PC-3 (cell line): ENCODE measurements around the gene BBS4. TPM values are rescaled to one million over a fixed set of nuclear protein-coding genes. Genes with fewer than 3 reads are reported as not detected.

ENCODE experiments used
- ATAC-seq: fragments of 200-7000 bp; cut with Tn5 transposase; 2 replicates; pipeline ENCODE4 v1.9.1; 2020; ENCODE audit warnings: mild to moderate bottlenecking, moderate library complexity
- BruUV-seq: library from RNA; stranded (reverse); fragments of 400-500 nt; replicated peaks from 2 replicates; lab custom pipeline; 2021; lab: Mats Ljungman, UMichigan
- CTCF ChIA-PET: fragments of 300-600 bp; sonication (Branson Sonifier 250); formaldehyde crosslinking; loops from one replicate; lab custom pipeline; 2022; ENCODE audit warnings: antibody characterized with exemption; lab: Charles Lee
- POLR2A ChIA-PET: fragments of 300-600 bp; sonication (Branson Sonifier 250); formaldehyde crosslinking; loops from one replicate; lab custom pipeline; 2022; ENCODE audit warnings: antibody characterized with exemption; ENCODE audit not compliant: unreplicated experiment; lab: Charles Lee
- DNase-seq: peaks from one replicate; pipeline ENCODE4 v3.0.0-alpha.2; 2015
- H2AFZ ChIP-seq: fragments of 300-600 bp; sonication (generic); 2 replicates; pipeline ENCODE4 v1.6.0; 2016; ENCODE audit warnings: antibody characterized with exemption, low read length
- H3F3A ChIP-seq: fragments of 300-600 bp; sonication (generic); one replicate; pipeline ENCODE4 v1.6.0; 2017; ENCODE audit warnings: antibody characterized with exemption, low read length, control low read depth, mild to moderate bottlenecking; ENCODE audit not compliant: unreplicated experiment
- H3K27ac ChIP-seq: fragments of 300-600 bp; sonication (generic); 2 replicates; pipeline ENCODE4 v1.5.1; 2016; ENCODE audit warnings: mild to moderate bottlenecking, low read length
- H3K27me3 ChIP-seq: fragments of 300-600 bp; sonication (generic); 2 replicates; pipeline ENCODE4 v1.6.1; 2016; ENCODE audit warnings: low read length, mixed read lengths
- H3K36me3 ChIP-seq: fragments of 300-600 bp; sonication (generic); 2 replicates; pipeline ENCODE4 v1.6.1; 2016; ENCODE audit warnings: low read depth, mixed run types, low read length, mixed read lengths
- H3K4me1 ChIP-seq: fragments of 300-600 bp; sonication (generic); 2 replicates; pipeline ENCODE4 v1.5.1; 2016; ENCODE audit warnings: low read length; ENCODE audit not compliant: insufficient read depth
- H3K4me2 ChIP-seq: fragments of 300-600 bp; sonication (generic); 2 replicates; pipeline ENCODE4 v1.6.0; 2016; ENCODE audit warnings: low read length
- H3K4me3 ChIP-seq: fragments of 300-600 bp; sonication (generic); 2 replicates; pipeline ENCODE4 v1.5.1; 2016; ENCODE audit warnings: mild to moderate bottlenecking, low read length, mixed read lengths
- H3K79me2 ChIP-seq: fragments of 300-600 bp; sonication (generic); 2 replicates; pipeline ENCODE4 v1.6.1; 2017; ENCODE audit warnings: low read length, mixed read lengths
- H3K9ac ChIP-seq: fragments of 300-600 bp; sonication (generic); 2 replicates; pipeline ENCODE4 v1.6.0; 2016; ENCODE audit warnings: mild to moderate bottlenecking, low read length
- H3K9me2 ChIP-seq: fragments of 300-600 bp; sonication (generic); replicated peaks from 2 replicates; pipeline ENCODE4 v1.6.1; 2016; ENCODE audit warnings: mixed run types, low read length, mixed read lengths
- H3K9me3 ChIP-seq: fragments of 300-600 bp; sonication (generic); 2 replicates; pipeline ENCODE4 v1.6.1; 2016; ENCODE audit warnings: low read length, mixed read lengths
- H4K20me1 ChIP-seq: fragments of 300-600 bp; sonication (generic); 2 replicates; pipeline ENCODE4 v1.6.1; 2016; ENCODE audit warnings: low read length, mixed read lengths
- EZH2 ChIP-seq: fragments of 300-600 bp; sonication (generic); IDR thresholded peaks from one replicate; pipeline ENCODE4 v1.6.1; 2017; ENCODE audit warnings: antibody characterized with exemption, mild to moderate bottlenecking, low read length; ENCODE audit not compliant: unreplicated experiment
- EZH2phosphoT487 ChIP-seq: fragments of 300-600 bp; sonication (generic); IDR thresholded peaks from 2 replicates; pipeline ENCODE4 v1.6.1; 2018; ENCODE audit warnings: mild to moderate bottlenecking, antibody characterized with exemption, low read length, borderline replicate concordance
- intact Hi-C: fragments of 100-400 bp; cut with micrococcal nuclease; formaldehyde crosslinking; loops from 2 replicates; pipeline ENCODE4 v1.9.0; 2023
- total RNA-seq: library from RNA; depleted of rRNA; stranded (reverse); fragments of >200 nt; gene quantifications from 2 replicates; pipeline ENCODE4 v1.2.3, GENCODE V29; 2014
- TF ChIP-seq, protein P1 (sequence below): fragments of 300-600 bp; sonication (generic); conservative IDR thresholded peaks from 2 replicates; pipeline ENCODE4 v1.5.1; 2017; ENCODE audit warnings: antibody characterized with exemption, low read depth, mild to moderate bottlenecking, low read length

Gene BBS4
- total RNA-seq, 1 experiment from 2014 or later = 18.7 TPM

DNA sequence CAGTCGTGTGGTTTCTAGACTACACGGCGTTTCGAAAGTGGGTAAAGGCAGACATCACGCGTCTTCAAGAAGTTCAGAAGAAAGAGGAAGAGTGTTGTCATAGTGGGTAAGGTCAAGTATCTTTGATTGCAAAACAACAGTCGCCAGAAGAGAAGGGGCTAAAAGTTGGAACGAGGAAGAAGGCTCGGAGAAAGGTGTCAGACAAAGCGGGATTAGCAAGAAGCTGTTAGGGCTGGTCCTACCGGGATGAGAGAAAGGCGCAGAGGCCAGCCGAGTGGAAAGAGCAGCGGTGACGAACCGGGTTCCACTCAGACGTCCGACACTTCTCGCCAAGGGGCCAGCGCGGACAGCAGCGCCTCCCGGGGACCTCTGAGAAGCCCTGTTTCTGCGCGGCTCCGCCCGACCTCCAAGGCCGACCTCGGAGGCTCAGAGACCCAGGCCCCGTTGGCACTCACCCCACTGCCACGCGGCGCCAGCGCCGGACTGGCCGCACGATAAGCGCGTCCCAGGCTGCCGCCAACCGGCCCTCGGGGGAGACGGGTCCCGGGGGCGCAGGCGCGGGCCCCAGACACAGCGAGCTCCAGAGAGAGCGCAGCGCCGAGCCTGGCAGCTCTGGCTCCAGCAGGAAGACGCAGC lies 97.1 kb downstream of the BBS4 start:
- H3F3A ChIP-seq = no peaks in the 10 kb centered on the region
- no TSS peak for BruUV-seq
- H3K27ac ChIP-seq = peak overlapping the region; percentile 12; the same call in 1 of the 2 replicates
- CTCF ChIA-PET = no interaction called here
- intact Hi-C loops = no loop called here
- peak overlapping the region; percentile 95 for H3K9ac ChIP-seq
- peaks cover 7% of the 10 kb centered on the region; the same call in 1 of the 2 replicates for H3K36me3 ChIP-seq
- H3K4me2 ChIP-seq = peak overlapping the region; percentile 94
- peak; percentile 55 for ATAC-seq
- POLR2A ChIA-PET = no interaction called here
- peak overlapping the region; percentile 99 for H2AFZ ChIP-seq
- H3K9me2 ChIP-seq = no peaks in the 10 kb centered on the region
- no peaks in the 10 kb centered on the region for H4K20me1 ChIP-seq
- peak overlapping the region; percentile 97 for H3K4me3 ChIP-seq
- H3K79me2 ChIP-seq = peaks cover 52% of the 10 kb centered on the region
- H3K27me3 ChIP-seq = peaks cover under 1% of the 10 kb centered on the region; the same call in 1 of the 2 replicates
- TF ChIP-seq, protein P1, sequence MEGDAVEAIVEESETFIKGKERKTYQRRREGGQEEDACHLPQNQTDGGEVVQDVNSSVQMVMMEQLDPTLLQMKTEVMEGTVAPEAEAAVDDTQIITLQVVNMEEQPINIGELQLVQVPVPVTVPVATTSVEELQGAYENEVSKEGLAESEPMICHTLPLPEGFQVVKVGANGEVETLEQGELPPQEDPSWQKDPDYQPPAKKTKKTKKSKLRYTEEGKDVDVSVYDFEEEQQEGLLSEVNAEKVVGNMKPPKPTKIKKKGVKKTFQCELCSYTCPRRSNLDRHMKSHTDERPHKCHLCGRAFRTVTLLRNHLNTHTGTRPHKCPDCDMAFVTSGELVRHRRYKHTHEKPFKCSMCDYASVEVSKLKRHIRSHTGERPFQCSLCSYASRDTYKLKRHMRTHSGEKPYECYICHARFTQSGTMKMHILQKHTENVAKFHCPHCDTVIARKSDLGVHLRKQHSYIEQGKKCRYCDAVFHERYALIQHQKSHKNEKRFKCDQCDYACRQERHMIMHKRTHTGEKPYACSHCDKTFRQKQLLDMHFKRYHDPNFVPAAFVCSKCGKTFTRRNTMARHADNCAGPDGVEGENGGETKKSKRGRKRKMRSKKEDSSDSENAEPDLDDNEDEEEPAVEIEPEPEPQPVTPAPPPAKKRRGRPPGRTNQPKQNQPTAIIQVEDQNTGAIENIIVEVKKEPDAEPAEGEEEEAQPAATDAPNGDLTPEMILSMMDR = no peak
- TF ChIP-seq EZH2phosphoT487 (no peak), EZH2 (no peak)
- peaks cover 6% of the 10 kb centered on the region for H3K4me1 ChIP-seq
- DNase-seq = peak; percentile 12
- no peaks in the 10 kb centered on the region for H3K9me3 ChIP-seq

DNA sequence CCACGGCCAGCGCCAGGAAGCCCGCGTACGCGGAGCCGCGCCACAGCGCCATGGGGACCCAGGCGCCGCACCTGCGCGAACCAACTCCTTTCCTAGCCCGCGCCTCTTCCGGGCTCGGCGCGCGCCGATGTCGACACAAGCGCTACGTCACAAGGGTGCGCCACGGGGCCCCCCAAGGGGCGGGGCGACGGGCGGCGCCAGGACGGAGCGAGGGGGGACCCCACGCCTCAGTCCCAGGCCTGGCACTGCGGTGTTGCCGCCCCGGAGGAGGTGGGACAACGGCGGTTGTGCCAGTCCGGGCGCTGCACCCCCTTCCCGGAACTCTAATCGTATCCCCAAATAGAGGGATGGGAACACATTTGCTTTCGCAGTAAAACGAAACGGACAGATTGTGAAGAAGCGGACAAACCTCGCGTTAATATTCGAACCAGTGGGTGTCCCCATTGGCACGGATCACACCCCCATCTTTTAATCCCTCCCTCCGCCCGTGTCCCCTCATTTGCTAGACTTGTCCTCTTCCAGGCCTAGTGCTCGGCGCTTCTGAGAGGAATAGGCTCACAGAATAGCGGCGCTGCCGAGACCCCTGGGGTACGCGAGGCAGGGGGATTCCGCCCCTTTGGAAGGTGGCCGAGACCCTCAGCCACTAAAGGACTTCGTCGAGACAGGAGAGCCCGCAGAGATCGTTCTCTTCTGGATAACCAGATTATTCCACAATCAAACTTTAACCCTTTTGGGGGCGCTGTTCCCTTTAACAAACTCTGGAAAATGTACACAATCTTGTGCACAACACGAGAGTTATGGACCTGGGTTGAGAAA lies 97.8 kb downstream of the BBS4 start, which contains the start of gene ADPGK:
Gene ADPGK (minus strand): TSS at position 119 of the 816 bp plus-strand sequence. CDS start 67 bp downstream, at position 52.
- Histone ChIP-seq H3K27ac (peak within 1 kb of the TSS; percentile 16), H3K4me2 (peak within 1 kb of the TSS; percentile 94), H3K36me3 (peaks cover 7% of the 10 kb centered on the region; the same call in 1 of the 2 replicates), H3F3A (no peaks in the 10 kb centered on the region), H3K4me3 (peak within 1 kb of the TSS; percentile 97), H3K79me2 (peaks cover 45% of the 10 kb centered on the region), H4K20me1 (no peaks in the 10 kb centered on the region), H3K4me1 (peaks cover 6% of the 10 kb centered on the region), H2AFZ (peak within 1 kb of the TSS; percentile 99), H3K9ac (peak within 1 kb of the TSS; percentile 95), H3K9me2 (no peaks in the 10 kb centered on the region), H3K27me3 (peaks cover 6% of the 10 kb centered on the region; the same call in 1 of the 2 replicates), H3K9me3 (no peaks in the 10 kb centered on the region)
- peak; percentile 92 for DNase-seq
- TF ChIP-seq EZH2phosphoT487 (no peak), EZH2 (no peak)
- TF ChIP-seq, protein P1 = peak; percentile 67
- CTCF ChIA-PET = no interaction called here
- BruUV-seq = TSS peak; percentile 97
- intact Hi-C loops = no loop called here
- peak; percentile 91 for ATAC-seq
- POLR2A ChIA-PET = no interaction called here
